Fibroblast of lung (primary cell): ENCODE results near the gene LRRC3C. TPM values are rescaled to one million over a fixed set of nuclear protein-coding genes. Genes with fewer than 3 reads are reported as not detected.

Source experiments
- DNase-seq, 2 donors: peaks; one replicate each; pipeline versions ENCODE4 v3.0.0 to v3.0.0-alpha.2; 2010; ENCODE audit warnings: low read depth in 2 of 2
- H2AFZ ChIP-seq: 2 replicates; pipeline ENCODE4 v1.5.1; 2012; ENCODE audit warnings: low read length, control low read depth, inconsistent platforms
- H3K27ac ChIP-seq: 2 replicates; pipeline ENCODE4 v1.5.1; 2011; ENCODE audit warnings: low read length, control low read depth; ENCODE audit not compliant: insufficient read depth
- H3K27me3 ChIP-seq: 2 replicates; pipeline ENCODE4 v1.5.1; 2011; ENCODE audit warnings: mild to moderate bottlenecking, low read length; ENCODE audit not compliant: control insufficient read depth, insufficient read depth
- H3K36me3 ChIP-seq: 2 replicates; pipeline ENCODE4 v1.5.1; 2011; ENCODE audit warnings: low read length; ENCODE audit not compliant: control insufficient read depth, insufficient read depth
- H3K4me1 ChIP-seq: 2 replicates; pipeline ENCODE4 v1.5.1; 2011; ENCODE audit warnings: low read length; ENCODE audit not compliant: control insufficient read depth, insufficient read depth; ENCODE audit errors: extremely low read depth
- H3K4me2 ChIP-seq: 2 replicates; pipeline ENCODE4 v1.5.1; 2011; ENCODE audit warnings: low read length, control low read depth; ENCODE audit not compliant: insufficient read depth; ENCODE audit errors: extremely low read depth
- H3K4me3 ChIP-seq, 4 experiments: fragments of 200-600 bp in 1 of 4; sonication (generic) in 1 of 4; replicated peaks in 1 of 4; 2 replicates each; pipeline ENCODE4 v1.5.1; 2011 to 2016; ENCODE audit warnings: low read length in 4 of 4, low read depth in 3 of 4, mild to moderate bottlenecking in 3 of 4, control low read depth in 2 of 4, inconsistent platforms in 1 of 4, mixed read lengths in 1 of 4; ENCODE audit not compliant: insufficient read depth in 1 of 4; ENCODE audit errors: control extremely low read depth in 1 of 4
- H3K79me2 ChIP-seq: 2 replicates; pipeline ENCODE4 v1.5.1; 2012; ENCODE audit warnings: mild to moderate bottlenecking, low read length, inconsistent platforms; ENCODE audit not compliant: control insufficient read depth, insufficient read depth
- H3K9ac ChIP-seq: 2 replicates; pipeline ENCODE4 v1.5.1; 2011; ENCODE audit warnings: mild to moderate bottlenecking, low read length, control low read depth; ENCODE audit not compliant: insufficient read depth
- H3K9me3 ChIP-seq: 2 replicates; pipeline ENCODE4 v1.5.1; 2012; ENCODE audit warnings: low read depth, low read length; ENCODE audit not compliant: control insufficient read depth, insufficient read depth
- H4K20me1 ChIP-seq: 2 replicates; pipeline ENCODE4 v1.5.1; 2011; ENCODE audit warnings: low read length; ENCODE audit not compliant: control insufficient read depth, insufficient read depth; ENCODE audit errors: extremely low read depth
- CTCF ChIP-seq, 2 donors: IDR thresholded peaks in 1 of 2; conservative IDR thresholded peaks in 1 of 2; 1 replicate in 1 of 2; 2 replicates in 1 of 2; pipeline ENCODE4 v1.5.1; 2011 to 2012; ENCODE audit warnings: low read length in 2 of 2, control low read depth in 1 of 2, inconsistent platforms in 1 of 2, low read depth in 1 of 2, mild to moderate bottlenecking in 1 of 2
- EZH2 ChIP-seq: IDR thresholded peaks from 2 replicates; pipeline ENCODE4 v1.5.1; 2012; ENCODE audit warnings: low read length, control low read depth, mild to moderate bottlenecking; ENCODE audit errors: missing control alignments
- polyA plus RNA-seq, 2 donors: library from polyadenylated mRNA; depleted of rRNA in 1 of 2; stranded (reverse) in 1 of 2; unstranded in 1 of 2; fragments of >200 nt; gene quantifications; 2 replicates each; pipeline ENCODE4 v1.2.1, GENCODE V29; 2011 to 2012; ENCODE audit warnings: missing spikeins in 1 of 2
- total RNA-seq: library from RNA; depleted of rRNA; stranded (reverse); fragments of >200 nt; gene quantifications from 2 replicates; pipeline ENCODE4 v1.2.1, GENCODE V29; 2014

Gene LRRC3C
- total and polyA plus RNA-seq, 2 donors (not counting 1 experiment from before 2014, with no cell fraction given): not detected

- Histone ChIP-seq H3K4me2 (no peak overlapping the region), H3K36me3 (peaks cover 42% of the 10 kb centered on the region), H3K79me2 (peaks cover 6% of the 10 kb centered on the region), H3K9ac (no peak overlapping the region), H3K27me3 (no peaks in the 10 kb centered on the region), H2AFZ (no peak overlapping the region), H3K9me3 (no peaks in the 10 kb centered on the region), H3K4me1 (no peaks in the 10 kb centered on the region), H3K27ac (no peak overlapping the region), H3K4me3 (no peak overlapping the region), H4K20me1 (no peaks in the 10 kb centered on the region)
- no peak for DNase-seq
- TF ChIP-seq CTCF (conservative IDR thresholded peaks at IDR 0.05 in 1 of 2, IDR thresholded peaks at IDR 0.05 in 1 of 2; ENCODE audit: low read depth in 1 of 2, low read length in 2 of 2) (no peak), EZH2 (no peak)
Measured at GRCh38 chr17:39988206-39988810, 60.8 kb downstream of the LRRC3C start.

- H4K20me1 ChIP-seq: no peaks in the 10 kb centered on the region
- H3K4me2 ChIP-seq: no peak overlapping the region
- no peaks in the 10 kb centered on the region for H3K79me2 ChIP-seq
- no peak for TF ChIP-seq CTCF (conservative IDR thresholded peaks at IDR 0.05 in 1 of 2, IDR thresholded peaks at IDR 0.05 in 1 of 2; ENCODE audit: low read depth in 1 of 2, low read length in 2 of 2)
- no peak overlapping the region for H3K9ac ChIP-seq
- no peaks in the 10 kb centered on the region for H3K9me3 ChIP-seq
- H3K27me3 ChIP-seq: no peaks in the 10 kb centered on the region
- no peak overlapping the region for H3K4me3 ChIP-seq
- no peak overlapping the region for H2AFZ ChIP-seq
- no peak for DNase-seq
- H3K4me1 ChIP-seq: no peaks in the 10 kb centered on the region
- H3K27ac ChIP-seq: no peak overlapping the region
- H3K36me3 ChIP-seq: peaks cover 31% of the 10 kb centered on the region
Measured at GRCh38 chr17:39994448-39994847, 66.9 kb downstream of the LRRC3C start.

Other genes starting within 250 kb of the LRRC3C start
- 8.8 and 10.8 TPM in 2 replicates for gene PGAP3, start 239.7 kb upstream of the LRRC3C start, total RNA-seq
- gene PGAP3, start 239.7 kb upstream of the LRRC3C start, polyA plus RNA-seq: 5.9 and 7.9 TPM in 2 replicates
- gene ERBB2, start 227.7 kb upstream of the LRRC3C start, total RNA-seq: 24.7 and 33.9 TPM in 2 replicates
- 24.7 and 25.0 TPM in 2 replicates for gene ERBB2, start 227.7 kb upstream of the LRRC3C start, polyA plus RNA-seq
- 18.2 and 25.6 TPM in 2 replicates for gene MIEN1, start 197.2 kb upstream of the LRRC3C start, total RNA-seq
- 58.0 and 66.2 TPM in 2 replicates for gene MIEN1, start 197.2 kb upstream of the LRRC3C start, polyA plus RNA-seq
- gene GRB7, start 189.8 kb upstream of the LRRC3C start, total RNA-seq: under 0.01 and 0.77 TPM in 2 replicates
- gene GRB7, start 189.8 kb upstream of the LRRC3C start, polyA plus RNA-seq: 0.07 TPM in 2 replicates
- gene IKZF3, start 63.4 kb upstream of the LRRC3C start, total RNA-seq: not detected in 2 replicates
- 0.03 TPM in 1 of 2 replicates, not detected in the other for gene IKZF3, start 63.4 kb upstream of the LRRC3C start, polyA plus RNA-seq
- gene ZPBP2, start 59.5 kb upstream of the LRRC3C start, total RNA-seq: not detected in 2 replicates
- gene ZPBP2, start 59.5 kb upstream of the LRRC3C start, polyA plus RNA-seq: not detected in 2 replicates
- gene GSDMB, start 9.1 kb upstream of the LRRC3C start, total RNA-seq: 4.4 and 5.6 TPM in 2 replicates
- 1.1 and 2.3 TPM in 2 replicates for gene GSDMB, start 9.1 kb upstream of the LRRC3C start, polyA plus RNA-seq
- 48.1 and 51.9 TPM in 2 replicates for gene ORMDL3, start 131 bp upstream of the LRRC3C start, total RNA-seq
- gene ORMDL3, start 131 bp upstream of the LRRC3C start, polyA plus RNA-seq: 22.3 and 30.1 TPM in 2 replicates
- gene GSDMA, start 35.3 kb downstream of the LRRC3C start, total RNA-seq: not detected in 2 replicates
- not detected in 2 replicates for gene GSDMA, start 35.3 kb downstream of the LRRC3C start, polyA plus RNA-seq
- gene PSMD3, start 53.1 kb downstream of the LRRC3C start, total RNA-seq: 55.2 and 55.5 TPM in 2 replicates
- gene PSMD3, start 53.1 kb downstream of the LRRC3C start, polyA plus RNA-seq: 66.9 and 107 TPM in 2 replicates
- not detected in 2 replicates for gene CSF3, start 87.7 kb downstream of the LRRC3C start, total RNA-seq
- 0.12 TPM in 1 of 2 replicates, not detected in the other for gene CSF3, start 87.7 kb downstream of the LRRC3C start, polyA plus RNA-seq
- gene MED24, start 126.7 kb downstream of the LRRC3C start, total RNA-seq: 25.1 and 31.1 TPM in 2 replicates
- 42.7 and 66.7 TPM in 2 replicates for gene MED24, start 126.7 kb downstream of the LRRC3C start, polyA plus RNA-seq
- gene THRA, start 135.2 kb downstream of the LRRC3C start, total RNA-seq: 49.8 and 52.8 TPM in 2 replicates
- gene THRA, start 135.2 kb downstream of the LRRC3C start, polyA plus RNA-seq: 27.2 and 30.8 TPM in 2 replicates
- gene NR1D1, start 172.9 kb downstream of the LRRC3C start, total RNA-seq: 1.8 and 5.3 TPM in 2 replicates
- 3.3 and 4.0 TPM in 2 replicates for gene NR1D1, start 172.9 kb downstream of the LRRC3C start, polyA plus RNA-seq
- gene MSL1, start 194.2 kb downstream of the LRRC3C start, total RNA-seq: 43.9 and 52.4 TPM in 2 replicates
- gene MSL1, start 194.2 kb downstream of the LRRC3C start, polyA plus RNA-seq: 65.6 and 86.3 TPM in 2 replicates
- 24.9 and 26.8 TPM in 2 replicates for gene CASC3, start 212.8 kb downstream of the LRRC3C start, total RNA-seq
- gene CASC3, start 212.8 kb downstream of the LRRC3C start, polyA plus RNA-seq: 38.8 and 45.7 TPM in 2 replicates
- 1.2 and 1.3 TPM in 2 replicates for gene RAPGEFL1, start 249.7 kb downstream of the LRRC3C start, total RNA-seq
- gene RAPGEFL1, start 249.7 kb downstream of the LRRC3C start, polyA plus RNA-seq: 1.6 and 1.7 TPM in 2 replicates